ENCODE data around the gene TADA3. TPM values are rescaled to one million over a fixed set of nuclear protein-coding genes. Genes with fewer than 3 reads are reported as not detected.

Gene TADA3
- total RNA-seq, 1 donor from 2014 or later, result 45.3 TPM

DNA sequence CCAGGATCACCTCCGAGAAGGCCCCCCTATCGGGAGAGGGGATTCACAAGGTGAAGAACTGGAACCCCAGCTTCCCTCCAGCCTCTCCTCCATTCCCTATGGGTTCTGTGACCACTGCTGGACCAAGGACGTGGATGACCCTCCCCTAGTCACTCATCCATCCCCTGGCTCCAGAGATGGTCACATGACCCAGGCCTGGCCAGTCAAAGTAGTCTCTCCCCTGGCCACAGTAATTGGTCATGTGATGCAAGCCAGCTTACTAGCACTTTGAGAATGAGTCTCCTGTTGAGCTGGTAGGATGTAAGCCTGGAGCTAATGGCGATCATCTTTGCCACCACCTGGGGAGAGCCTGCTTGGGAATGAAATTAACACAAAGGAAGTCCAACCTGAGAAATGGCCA lies 26.4 kb downstream of the TADA3 start:
- Histone ChIP-seq H3K4me3 (no peak overlapping the region), H3K36me3 (peaks cover 43% of the 10 kb centered on the region), H3K27ac (replicated peaks) (no peak overlapping the region), H3K9me3 (replicated peaks) (no peaks in the 10 kb centered on the region), H3K4me1 (peaks cover 46% of the 10 kb centered on the region), H3K27me3 (ENCODE audit: low read depth) (no peaks in the 10 kb centered on the region)
- TF ChIP-seq, protein P1, sequence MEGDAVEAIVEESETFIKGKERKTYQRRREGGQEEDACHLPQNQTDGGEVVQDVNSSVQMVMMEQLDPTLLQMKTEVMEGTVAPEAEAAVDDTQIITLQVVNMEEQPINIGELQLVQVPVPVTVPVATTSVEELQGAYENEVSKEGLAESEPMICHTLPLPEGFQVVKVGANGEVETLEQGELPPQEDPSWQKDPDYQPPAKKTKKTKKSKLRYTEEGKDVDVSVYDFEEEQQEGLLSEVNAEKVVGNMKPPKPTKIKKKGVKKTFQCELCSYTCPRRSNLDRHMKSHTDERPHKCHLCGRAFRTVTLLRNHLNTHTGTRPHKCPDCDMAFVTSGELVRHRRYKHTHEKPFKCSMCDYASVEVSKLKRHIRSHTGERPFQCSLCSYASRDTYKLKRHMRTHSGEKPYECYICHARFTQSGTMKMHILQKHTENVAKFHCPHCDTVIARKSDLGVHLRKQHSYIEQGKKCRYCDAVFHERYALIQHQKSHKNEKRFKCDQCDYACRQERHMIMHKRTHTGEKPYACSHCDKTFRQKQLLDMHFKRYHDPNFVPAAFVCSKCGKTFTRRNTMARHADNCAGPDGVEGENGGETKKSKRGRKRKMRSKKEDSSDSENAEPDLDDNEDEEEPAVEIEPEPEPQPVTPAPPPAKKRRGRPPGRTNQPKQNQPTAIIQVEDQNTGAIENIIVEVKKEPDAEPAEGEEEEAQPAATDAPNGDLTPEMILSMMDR (IDR thresholded peaks at IDR 0.05; ENCODE audit: borderline replicate concordance), result no peak
- intact Hi-C loops (cut with micrococcal nuclease), result no loop called here
- no peak for DNase-seq

DNA sequence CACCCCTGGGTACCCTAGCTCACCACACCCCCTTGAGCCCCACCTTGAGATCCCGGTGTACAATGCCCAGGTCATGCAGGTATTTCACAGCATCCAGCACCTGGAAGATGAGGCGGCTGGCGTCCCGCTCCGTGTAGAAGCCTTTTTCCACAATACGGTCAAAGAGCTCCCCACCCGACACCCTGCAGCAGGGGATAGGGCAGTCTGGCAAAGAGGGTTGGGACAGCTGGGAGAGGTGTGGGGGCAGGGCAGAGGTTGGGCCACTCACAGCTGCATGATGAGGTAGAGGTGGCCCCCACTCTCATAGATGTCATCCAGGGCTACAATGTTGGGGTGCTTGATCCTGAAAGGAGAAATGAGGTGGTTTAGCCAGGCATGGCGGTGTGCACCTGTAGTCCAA lies 29.4 kb downstream of the TADA3 start:
- Histone ChIP-seq H3K4me3 (no peak overlapping the region), H3K36me3 (peaks cover 73% of the 10 kb centered on the region), H3K27me3 (ENCODE audit: low read depth) (no peaks in the 10 kb centered on the region), H3K9me3 (replicated peaks) (no peaks in the 10 kb centered on the region), H3K27ac (replicated peaks) (no peak overlapping the region), H3K4me1 (peaks cover 16% of the 10 kb centered on the region)
- no peak for DNase-seq
- intact Hi-C loops (cut with micrococcal nuclease), result no loop called here
- TF ChIP-seq, protein P1 (IDR thresholded peaks at IDR 0.05; ENCODE audit: borderline replicate concordance), result no peak

DNA sequence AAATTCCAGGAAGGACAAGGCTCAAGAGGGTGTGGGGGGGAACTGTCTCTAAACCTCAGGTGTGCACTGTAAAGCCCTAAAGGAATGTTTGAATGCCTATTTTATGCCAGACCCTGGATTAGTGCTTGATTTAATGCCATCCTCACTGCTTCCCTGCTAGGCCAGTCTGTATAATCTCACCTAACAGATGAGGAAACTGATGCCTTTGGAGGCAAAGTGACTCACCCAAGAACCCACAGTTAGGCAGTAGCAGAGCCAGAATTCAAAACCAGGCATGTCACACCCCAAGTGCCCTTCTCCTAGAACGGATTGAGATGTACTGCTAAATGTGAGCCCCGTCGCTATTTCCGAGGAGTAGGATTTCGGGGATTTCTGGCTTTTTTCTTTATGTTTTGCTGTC lies 30.4 kb downstream of the TADA3 start:
- peaks cover 83% of the 10 kb centered on the region for H3K36me3 ChIP-seq
- H3K27me3 ChIP-seq (ENCODE audit: low read depth), result no peaks in the 10 kb centered on the region
- H3K27ac ChIP-seq (replicated peaks), result no peak overlapping the region
- TF ChIP-seq, protein P1 (IDR thresholded peaks at IDR 0.05; ENCODE audit: borderline replicate concordance), result no peak
- intact Hi-C loops (cut with micrococcal nuclease), result no loop called here
- no peak overlapping the region for H3K4me3 ChIP-seq
- no peaks in the 10 kb centered on the region for H3K9me3 ChIP-seq (replicated peaks)
- no peak for DNase-seq
- H3K4me1 ChIP-seq, result peaks cover 6% of the 10 kb centered on the region

DNA sequence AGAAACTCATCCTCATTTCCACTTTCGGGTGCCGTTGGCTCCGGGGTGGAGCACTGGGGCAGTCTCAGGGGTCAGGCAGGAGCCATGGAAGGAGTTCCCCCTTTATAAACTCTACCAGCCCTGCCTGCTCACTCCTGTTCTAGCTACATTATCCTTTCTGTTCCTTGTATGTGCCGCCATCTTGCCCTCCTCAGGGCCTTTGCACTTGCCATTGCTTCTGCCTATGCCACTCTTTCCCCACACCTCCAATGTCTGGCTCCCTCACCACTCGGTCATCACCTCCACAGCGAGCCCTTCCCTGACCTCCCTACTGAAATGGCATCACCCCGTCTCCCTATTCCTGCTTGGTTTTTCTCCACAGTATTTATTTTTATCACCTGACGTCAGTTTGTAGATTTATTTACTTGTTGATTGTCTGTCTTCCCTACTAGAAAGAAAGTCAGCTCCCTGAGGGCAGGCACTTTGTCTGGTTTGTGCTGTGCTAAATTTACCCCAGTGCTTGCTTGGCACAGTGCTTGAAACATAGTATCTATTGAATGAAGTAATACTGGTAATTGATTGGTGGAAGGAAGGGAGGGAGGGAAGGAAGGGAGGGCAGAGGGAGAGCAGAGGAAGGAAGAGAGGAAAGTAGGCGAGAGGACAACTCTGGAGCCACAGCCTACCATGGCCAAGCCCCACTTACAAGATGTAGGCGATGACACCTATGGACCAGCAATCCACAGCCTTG lies 31.3 kb downstream of the TADA3 start:
- H3K27ac ChIP-seq (replicated peaks), result no peak overlapping the region
- no peaks in the 10 kb centered on the region for H3K27me3 ChIP-seq (ENCODE audit: low read depth)
- no peaks in the 10 kb centered on the region for H3K9me3 ChIP-seq (replicated peaks)
- H3K36me3 ChIP-seq, result peaks cover 92% of the 10 kb centered on the region
- no peak for DNase-seq
- intact Hi-C loops (cut with micrococcal nuclease), result no loop called here
- no peaks in the 10 kb centered on the region for H3K4me1 ChIP-seq
- no peak overlapping the region for H3K4me3 ChIP-seq
- TF ChIP-seq, protein P1 (IDR thresholded peaks at IDR 0.05; ENCODE audit: borderline replicate concordance), result no peak

DNA sequence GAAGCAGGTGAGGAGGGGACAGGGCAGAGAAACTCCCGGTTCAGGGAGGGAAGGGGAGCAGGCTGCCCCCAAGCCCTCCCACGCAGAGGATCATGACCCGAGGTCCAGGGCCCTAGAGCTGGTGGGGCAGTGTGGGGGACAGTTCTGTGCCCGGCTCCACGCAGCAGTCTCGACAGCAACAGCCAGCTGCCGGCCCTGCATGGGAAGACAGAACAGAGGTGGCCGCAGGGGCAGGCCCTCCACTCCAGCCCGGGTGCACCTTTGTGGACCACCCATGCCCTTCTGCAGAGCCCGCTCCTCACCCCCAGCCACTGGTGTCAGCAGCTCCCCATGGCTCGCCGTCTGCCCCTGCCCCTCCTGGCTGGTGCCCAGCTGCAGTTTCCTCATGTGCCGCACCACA lies 34.8 kb downstream of the TADA3 start:
- Histone ChIP-seq H3K4me1 (peaks cover 15% of the 10 kb centered on the region), H3K27me3 (ENCODE audit: low read depth) (no peaks in the 10 kb centered on the region), H3K36me3 (peaks cover 90% of the 10 kb centered on the region), H3K4me3 (no peak overlapping the region), H3K27ac (replicated peaks) (no peak overlapping the region), H3K9me3 (replicated peaks) (no peaks in the 10 kb centered on the region)
- intact Hi-C loops (cut with micrococcal nuclease), result no loop called here
- TF ChIP-seq, protein P1 (IDR thresholded peaks at IDR 0.05; ENCODE audit: borderline replicate concordance), result no peak
- no peak for DNase-seq

All from left ventricle myocardium inferior (tissue), 1 donor.